Stimulated activated CD4-positive, alpha-beta T cell treated with anti-CD3 and anti-CD28 coated beads, Interleukin-1b, Interleukin-23, amount 100 ng/mL, for 4 hours (primary cell): ENCODE data around the gene MFSD2A.
"Not testable (repeated sequence)": the region's sequence is repeated elsewhere in the genome, so short reads cannot be mapped to it uniquely, and the experiment has no call there.

ENCODE experiments used
- DNase-seq, 2 donors: peaks; one replicate each; pipeline ENCODE4 v3.0.0-alpha.2; 2020; ENCODE audit warnings: low read depth in 2 of 2

MFSD2A gene

DNA sequence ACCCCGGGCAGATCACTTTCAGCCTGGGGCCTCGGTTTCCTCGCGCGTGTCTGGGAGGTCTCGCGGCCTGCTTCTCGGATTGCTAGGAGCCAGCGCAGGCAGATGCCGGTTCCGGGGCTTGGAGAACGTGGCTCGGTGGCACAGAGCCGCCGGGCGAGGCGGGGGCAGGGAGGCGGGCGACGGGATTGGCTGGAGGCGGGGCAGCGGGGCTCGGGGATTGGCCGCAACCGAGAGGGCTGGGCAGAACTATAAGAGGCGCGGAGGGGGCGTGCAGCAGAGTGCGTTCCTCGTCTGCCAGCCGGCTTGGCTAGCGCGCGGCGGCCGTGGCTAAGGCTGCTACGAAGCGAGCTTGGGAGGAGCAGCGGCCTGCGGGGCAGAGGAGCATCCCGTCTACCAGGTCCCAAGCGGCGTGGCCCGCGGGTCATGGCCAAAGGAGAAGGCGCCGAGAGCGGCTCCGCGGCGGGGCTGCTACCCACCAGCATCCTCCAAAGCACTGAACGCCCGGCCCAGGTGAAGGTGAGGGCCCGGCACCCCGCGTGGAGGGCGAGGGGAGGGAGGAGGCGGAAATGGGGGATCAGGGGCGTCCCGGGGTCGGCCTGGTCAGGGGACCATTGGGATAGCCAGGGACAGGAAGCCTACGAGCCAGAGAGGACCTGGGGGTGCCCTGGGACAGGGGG, at the start of gene MFSD2A:
TSS of gene MFSD2A (plus strand) at position 276 of the 677 bp plus-strand sequence. CDS start at position 424, 148 bp downstream.
- DNase-seq = peak; percentile 92 to 94

DNA sequence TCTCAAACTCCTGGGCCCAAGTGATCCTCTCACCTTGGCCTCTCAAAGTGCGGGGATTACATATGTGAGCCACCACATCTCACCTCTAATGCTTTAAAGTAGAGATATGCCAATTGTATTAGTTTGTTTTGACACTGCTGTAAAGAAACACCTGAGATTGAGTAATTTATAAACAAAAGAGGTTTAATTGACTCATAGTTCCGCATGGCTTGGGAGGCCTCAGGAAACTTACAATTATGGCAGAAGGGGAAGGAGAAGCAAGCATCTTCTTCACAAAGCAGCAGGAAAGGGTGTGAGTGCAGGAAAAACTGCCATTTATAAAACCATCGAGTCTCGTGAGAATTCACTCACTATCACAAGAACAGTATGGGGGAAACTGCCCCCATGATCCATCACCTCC, 49.8 kb upstream of the MFSD2A start:
- no peak for DNase-seq

DNA sequence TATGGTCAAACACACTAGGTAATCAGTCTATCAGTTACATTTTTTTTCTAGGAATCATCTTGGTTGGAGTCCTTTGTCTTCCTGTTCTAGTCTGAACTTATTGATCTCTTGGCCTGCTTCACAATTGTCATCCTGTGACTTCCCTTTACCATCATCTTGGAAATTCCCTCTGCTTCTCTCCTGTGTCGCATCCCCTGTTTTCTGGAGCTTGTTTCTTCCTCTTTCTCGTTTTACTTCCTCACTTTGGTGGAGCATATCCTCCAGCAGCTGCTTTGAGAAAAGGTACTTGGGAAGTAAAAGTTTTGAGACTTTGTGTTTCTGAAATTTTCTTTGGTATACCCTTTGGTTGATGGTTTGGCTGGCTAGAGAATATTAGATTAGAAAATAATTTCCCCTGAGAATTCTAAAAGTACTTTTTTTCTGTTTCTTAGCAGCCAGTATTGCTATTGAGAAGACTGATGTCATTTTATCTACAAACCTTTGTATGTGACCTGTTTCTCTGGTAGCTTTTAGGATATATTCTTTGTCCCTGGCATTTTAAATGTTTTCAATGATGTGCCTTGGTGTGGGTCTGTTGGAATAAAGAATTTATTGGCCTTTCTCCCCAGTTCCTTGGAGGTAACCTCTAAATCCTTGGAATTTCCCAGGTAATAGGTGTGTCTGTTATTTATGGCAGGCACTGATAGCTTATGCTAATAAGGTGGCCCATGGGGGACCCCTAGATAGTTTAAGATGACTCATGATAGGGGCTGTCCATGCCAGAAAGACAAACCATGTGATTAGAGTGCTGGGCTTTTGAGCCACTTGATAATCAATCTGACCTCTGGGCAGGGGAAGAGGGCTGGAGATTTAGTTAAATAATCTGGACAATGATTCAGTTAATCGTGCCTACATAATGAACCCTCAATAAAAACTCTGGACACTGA, 47.2 kb upstream of the MFSD2A start:
- no peak for DNase-seq

DNA sequence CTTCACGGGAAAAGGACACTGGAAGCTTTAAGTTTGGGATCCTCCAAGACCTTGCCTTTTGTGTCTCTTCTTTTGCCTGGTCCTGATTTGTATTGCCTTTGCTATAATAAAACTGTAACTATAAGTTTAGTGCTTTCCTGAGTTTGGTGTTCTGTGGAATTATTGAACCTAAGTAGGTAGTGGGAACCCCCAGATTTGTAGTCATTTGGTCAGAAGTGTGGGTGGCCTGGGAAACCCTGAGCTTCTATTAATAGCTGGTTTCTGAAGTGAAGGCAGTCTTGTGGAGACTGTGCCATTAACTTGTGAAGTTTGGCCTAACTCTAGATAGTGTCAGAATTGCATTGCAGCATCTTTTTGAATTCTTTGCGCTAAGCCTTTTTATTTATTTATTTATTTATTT, 46.4 kb upstream of the MFSD2A start:
- no peak for DNase-seq

DNA sequence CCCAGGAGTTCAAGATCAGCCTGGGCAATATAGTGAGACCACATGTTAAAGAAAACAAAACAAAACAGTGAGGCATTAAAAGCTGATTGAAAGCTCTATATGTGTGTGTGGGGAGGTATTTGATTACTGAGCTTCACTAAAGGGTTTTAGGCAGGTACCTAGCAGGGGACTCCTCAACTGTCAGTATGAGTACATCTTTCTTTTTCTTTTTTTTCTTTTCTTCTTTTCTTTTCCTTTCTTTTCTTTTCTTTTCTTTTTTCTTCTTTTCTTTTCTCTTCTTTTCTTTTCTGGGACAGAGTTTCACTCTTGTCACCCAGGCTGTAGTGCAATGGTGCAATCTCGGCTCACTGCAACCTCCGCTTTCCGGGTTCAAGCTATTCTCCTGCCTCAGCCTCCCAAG, 44.7 kb upstream of the MFSD2A start:
- no peak for DNase-seq

DNA sequence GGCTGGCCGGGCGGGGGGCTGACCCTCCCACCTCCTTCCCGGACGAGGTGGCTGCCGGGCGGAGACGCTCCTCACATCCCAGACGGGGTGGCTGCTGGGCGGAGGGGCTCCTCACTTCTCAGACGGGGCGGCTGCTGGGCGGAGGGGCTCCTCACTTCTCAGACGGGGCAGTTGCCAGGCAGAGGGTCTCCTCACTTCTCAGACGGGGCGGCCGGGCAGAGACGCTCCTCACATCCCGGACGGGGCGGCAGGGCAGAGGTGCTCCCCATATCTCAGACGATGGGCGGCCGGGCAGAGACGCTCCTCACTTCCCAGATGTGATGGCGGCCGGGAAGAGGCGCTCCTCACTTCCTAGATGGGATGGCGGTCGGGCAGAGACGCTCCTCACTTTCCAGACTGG, 41.8 kb upstream of the MFSD2A start:
- not testable (repeated sequence) for DNase-seq

DNA sequence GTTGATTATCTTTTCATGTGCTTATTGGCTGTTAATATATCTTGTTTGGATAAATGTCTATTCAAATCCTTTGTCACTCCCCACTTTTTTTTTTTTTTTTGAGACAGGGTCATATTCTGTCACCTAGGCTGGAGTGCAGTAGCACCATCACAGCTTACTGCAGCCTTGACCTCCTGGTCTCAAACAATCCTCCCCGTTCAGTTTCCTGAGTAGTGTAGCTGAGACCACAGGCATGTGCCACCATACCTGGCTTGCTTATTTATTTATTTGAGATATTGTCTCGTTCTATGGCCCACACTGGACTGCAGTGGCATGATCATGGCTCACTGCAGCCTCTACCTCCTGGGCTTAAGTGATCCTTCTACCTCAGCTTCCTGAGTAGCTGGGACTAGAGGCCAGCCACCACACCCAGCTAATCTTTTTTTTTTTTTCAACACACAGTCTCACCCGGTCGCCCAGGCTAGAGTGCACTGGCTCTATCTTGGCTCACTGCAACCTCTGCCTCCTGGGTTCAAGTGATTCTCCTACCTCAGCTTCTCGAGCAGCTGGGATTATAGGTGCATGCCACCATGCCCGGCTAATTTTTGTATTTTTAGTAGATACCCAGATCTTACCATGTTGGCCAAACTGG, 39.3 kb upstream of the MFSD2A start:
- DNase-seq = no peak

DNA sequence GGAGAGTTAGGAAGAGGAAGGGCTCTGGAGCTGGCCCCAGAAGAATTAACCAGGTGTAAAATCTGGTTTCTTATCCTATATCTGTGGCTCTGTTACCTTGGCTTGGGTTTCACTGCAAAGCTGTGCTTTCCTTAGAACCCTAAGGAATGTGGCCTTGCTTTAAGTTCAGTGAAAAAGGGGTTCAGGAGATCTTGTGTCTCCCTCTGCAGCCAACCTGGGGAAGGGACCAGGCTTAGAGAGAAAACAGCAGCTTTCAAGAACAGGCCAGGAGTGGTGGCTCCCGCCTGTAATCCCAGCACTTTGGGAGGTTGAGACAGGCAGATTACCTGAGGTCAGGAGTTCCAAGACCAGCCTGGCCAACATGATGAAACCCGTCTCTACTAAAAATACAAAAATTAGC, 37.1 kb upstream of the MFSD2A start:
- no peak for DNase-seq

DNA sequence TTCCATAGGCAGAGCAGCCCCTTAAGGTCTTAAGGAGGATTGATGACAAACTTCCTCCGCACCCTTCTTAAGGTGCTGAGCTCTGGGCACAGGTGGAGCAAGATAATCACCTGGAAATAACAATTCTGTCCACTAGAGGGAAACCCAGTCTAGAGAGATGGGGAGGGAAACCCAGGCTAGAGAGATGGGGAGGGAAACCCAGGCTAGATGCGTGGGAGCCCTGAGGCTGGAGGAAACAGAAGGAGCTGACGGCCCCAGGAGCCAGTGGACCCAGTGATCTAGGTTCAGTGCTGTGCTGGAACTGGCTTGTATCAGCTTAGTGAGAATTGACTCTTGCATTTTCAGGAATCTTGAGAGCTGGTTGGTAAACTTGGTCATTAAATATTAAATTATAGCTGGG, 35.4 kb upstream of the MFSD2A start:
- peak; percentile 22 to 42 for DNase-seq

DNA sequence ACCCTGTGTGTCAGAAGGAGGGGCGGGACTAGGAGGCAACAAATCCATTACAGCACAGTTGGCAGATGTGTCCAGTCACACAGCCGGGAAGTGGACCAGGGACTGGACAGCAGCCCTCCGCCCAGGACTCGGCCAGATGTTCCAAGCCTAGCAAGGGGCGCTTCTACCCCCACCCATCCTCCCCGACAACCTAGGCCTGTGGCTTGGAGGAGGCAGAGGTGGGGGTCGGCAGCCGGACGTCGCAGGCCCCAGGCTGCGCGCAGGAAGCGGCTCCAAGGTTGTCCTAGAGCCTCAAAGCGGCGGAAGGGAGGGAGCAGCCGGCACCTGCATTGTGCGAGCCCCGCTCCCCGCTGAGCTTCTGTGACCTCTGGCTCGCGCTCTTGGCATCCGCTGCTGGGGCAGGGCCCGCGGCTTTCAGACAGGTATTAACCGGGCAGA, 32.7 kb upstream of the MFSD2A start:
- DNase-seq = no peak

DNA sequence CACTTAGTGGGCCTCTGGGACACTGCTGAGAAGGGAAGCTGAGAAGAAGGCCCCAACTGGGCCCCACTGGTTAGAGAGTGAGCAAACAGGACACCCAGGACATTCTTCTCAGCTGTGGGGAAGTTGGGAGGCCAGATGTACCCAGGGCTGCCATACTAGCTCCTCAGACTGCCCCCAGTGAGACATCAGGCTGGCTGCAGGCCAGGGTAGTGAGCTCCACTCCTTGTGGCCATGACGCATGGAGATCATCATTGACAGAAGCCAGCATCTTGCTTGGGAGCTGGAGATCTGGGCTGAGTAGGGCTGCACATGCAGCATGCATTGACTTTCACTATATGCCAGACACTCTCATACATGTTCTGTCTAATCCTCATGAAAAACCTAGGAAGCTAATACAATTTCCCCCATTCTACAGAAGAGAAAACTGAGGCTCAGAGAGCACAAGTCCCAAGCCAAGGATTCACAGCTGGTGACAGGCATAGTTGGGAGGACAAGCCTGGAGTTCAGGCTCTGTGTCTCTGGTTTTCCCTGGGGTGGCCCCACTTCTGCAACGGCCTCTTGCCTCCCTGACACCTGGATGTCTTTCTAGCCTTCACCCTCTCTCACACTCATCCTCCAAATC, 29.1 kb upstream of the MFSD2A start:
- DNase-seq = no peak

DNA sequence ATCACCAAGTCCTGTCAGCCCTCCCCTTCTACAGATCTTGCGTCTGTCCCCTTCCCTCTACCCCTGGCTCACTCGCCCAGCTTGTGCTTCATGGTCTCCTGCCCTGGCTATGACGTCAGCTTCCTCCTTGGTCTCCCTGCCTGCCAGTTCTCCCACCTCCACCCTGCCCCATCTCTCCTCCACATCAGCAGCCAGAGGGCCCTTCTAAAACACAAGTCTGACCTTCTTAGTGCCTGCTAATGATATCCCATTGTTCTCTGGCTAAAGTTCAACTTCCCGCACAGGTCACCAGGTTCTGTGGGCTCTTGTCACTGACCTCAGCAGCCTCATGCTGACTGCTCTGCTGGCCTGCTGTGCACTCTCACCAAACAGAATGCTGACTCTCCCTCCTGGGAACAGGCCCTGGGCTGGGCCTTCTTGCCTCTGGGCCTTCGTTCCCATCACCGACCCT, 28.6 kb upstream of the MFSD2A start:
- no peak for DNase-seq

DNA sequence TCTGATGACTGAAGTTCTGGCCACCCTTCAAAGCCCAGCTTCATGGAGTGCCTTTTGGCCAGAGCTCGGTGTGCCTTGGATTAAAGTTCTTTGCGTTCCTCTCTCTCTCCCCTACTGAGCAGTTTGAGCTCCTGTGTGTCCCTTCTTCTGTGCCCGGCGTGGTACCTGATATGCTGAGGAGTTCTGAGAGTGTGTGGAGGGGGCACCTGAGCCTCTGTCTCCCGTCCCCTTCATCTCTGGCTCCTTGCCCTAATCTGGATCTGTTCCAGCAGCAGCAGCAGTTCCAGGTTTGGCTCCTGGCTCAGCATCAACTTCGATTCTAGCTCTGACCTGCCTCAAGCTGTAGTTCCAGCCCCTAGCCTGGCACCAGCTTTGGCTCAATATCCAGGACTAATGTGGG, 28.1 kb upstream of the MFSD2A start:
- DNase-seq = no peak

DNA sequence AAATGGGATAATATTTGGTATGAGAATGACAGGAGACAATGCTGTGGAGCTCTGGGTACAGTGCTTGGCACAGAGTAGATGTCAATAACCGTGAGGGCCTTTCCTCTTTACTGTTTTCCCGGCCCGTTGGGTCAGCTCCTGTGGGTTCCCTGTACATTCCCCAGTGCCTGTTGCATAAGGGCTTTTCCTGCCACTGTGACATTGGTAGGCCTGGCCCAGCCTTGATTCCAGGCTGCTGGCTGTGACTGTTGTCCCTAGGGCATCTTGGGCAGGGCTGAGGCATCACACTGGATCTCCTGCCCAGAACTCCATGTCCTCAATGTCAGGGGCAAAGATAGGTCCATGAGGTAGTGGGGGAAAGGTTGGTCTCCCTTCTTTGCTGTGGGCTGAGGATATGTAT, 27.4 kb upstream of the MFSD2A start:
- DNase-seq = no peak

DNA sequence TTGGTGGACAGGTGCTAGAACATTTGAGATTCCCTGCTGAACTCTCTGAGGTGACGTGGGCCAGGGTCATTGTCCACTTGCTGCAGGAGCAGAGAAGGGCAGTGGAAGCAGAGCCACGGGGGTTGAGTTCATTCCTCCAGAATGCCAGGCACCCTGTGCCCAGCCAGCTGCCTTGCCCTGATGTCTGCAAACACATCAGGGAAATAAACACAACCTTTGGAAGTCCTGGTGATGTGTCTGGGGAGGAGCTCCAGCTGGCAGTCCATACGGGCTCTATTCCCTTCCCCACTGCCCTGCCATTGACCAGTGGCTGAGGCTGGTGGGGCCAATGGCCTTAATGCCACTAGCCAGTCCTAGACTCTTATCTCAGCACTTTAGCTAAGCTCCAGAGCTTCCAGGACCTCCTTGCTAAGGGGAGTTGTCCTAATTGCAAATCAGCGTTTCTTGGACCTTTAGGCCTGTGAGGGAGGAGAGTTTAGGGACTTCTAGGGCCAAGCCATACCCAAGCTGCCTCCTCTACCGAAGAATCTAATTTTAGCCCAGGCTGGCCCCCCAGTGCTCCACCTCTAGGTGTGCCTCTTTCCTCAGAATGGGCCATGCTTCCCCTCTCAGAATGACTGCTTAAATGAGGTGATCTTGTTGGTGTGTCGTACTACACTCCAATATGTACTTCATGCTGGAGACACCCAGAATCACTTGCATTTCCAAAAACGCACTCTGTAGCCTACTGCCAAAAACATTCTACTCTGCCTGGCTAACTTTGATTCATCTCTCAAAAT, 25.9 kb upstream of the MFSD2A start:
- no peak for DNase-seq

DNA sequence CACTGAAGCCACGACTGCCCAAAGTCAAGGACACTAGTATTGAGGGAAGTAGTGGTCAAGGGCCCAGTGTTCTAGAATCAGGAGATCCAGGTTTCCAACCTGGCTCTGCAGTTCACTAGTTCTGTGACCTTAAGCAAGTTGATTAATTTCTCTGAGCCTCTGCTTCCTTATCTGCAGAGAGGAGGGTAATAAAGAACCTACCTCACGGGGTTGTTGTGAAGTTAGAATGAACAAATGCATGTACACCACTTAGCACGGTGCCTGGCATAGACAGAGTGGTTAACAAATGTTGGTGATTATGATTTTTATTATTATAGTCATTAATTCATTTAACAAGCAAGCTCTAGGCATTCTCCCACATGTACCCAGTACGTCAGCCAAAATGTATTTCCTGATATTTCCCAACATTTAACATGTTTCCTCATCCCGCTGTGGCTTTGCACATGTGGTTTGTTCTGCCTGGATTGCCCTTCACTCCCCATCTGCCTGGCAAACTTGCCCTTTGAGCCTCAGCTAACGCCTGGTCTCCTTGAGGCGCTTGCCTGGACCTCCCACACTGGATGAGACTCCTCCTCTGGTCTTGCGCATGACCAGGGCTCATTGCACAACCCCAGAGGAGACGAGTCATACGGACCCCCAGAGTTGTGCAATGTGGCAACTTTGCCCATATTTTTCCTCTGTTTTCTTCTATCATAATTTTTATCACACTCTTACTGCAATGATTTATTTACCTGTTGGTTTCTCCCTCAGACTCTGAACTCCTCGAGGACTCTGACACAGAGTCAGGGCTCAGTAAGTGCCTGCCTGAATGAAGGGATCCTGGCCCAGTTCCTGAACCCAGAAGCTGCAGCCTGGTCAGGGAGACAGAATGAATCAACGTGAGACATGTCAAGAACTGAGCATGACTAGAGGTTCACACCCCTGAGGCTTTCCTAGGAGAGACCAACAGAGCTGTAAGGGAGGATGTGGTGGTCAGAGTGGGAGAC, 20.7 kb upstream of the MFSD2A start:
- DNase-seq = no peak

DNA sequence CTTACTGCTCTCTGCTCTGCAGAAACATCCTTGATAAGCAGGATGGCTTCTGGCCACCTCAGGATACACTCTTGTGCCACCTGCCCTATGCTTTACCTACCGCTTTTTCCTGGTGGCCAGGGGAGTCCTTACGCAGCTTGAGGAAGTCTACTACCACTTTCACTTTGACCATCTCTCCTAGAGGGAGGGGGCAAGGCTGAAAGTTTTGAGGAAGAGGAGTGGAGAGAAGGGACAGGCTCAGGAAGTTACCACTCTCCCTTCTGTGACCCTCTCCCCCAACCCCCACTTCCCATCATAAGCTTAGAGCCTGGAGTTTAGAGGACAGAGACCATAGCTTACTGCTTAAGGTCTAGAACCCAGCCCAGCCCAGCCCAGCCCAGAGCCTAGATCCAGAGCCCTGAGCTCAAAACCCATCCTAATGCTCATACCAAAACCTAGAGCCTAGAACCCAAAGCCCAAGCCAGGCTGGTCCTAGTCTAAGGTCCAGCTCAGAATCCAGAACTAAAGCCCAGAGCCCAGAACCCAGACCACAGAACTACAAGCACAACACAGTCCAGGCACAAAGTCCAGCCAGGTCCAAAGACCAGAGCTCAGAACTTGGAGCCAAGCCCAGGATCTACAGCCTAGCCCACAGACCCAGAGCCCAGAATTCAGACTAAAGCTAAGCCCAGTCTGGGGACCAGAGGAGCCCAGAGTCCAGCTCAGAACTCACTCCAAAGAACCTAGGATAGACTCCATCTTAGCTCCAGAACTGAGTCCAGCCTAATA, 18.0 kb upstream of the MFSD2A start:
- DNase-seq = no peak

DNA sequence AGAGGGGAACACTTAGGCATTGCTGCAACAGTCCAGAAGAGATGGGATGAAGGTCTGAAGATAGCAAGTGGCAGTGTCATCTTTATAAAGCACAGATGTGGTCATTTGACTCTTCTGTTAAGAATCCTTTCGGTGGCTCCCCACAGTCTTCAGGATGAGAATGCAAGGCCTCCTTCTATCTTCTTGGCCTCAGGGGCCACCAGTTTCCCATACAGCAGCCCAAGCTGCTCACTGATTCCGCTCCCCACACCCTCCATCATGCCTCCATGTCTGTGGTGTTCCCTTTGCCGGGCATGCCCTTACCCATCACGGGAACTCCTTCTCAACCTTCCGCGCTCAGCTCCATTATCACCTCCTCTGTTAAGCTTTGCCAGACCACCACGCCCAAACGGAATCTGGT, 16.1 kb upstream of the MFSD2A start:
- DNase-seq = no peak

DNA sequence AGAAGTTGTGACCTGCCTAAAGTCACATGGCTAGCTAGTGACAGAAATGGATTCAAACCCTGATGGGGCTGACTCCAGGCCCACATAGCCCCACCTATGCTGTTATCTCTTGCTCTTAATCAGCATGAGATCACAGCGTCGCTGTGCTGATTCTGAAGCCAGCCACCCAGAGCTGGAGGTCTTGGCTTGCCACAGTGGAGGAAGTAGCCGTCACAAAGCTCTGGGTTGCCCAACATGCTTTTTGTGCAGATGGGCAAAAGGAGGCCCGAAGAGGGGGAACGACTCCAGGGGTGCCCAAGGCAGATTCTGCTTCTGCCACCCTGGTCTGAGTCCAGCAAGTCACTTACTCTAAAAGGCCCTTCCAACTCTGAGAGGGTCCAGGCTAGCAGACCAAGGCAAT, 14.7 kb upstream of the MFSD2A start:
- DNase-seq = no peak
